HepG2 (cell line): ENCODE results near the gene GDF7. TPM values are rescaled to one million over a fixed set of nuclear protein-coding genes. Genes with fewer than 3 reads are reported as not detected.

Experiments
- BCLAF1 ChIP-seq: fragments of 450-650 bp; IDR thresholded peaks from 2 replicates; pipeline ENCODE4 v1.6.1; 2017; ENCODE audit warnings: mild to moderate bottlenecking
- DNMT1 ChIP-seq: sonication (generic); formaldehyde crosslinking; IDR thresholded peaks from 2 replicates; pipeline ENCODE4 v1.5.1; 2020; ENCODE audit warnings: mild to moderate bottlenecking, missing genetic modification reagents
- GLI4 ChIP-seq: sonication (generic); formaldehyde crosslinking; IDR thresholded peaks from 2 replicates; pipeline ENCODE4 v1.5.1; 2020; ENCODE audit warnings: missing genetic modification reagents, mild to moderate bottlenecking, moderate library complexity, borderline replicate concordance
- HMGXB3 ChIP-seq: sonication (generic); formaldehyde crosslinking; IDR thresholded peaks from 2 replicates; pipeline ENCODE4 v1.4.0; 2020; ENCODE audit warnings: missing genetic modification reagents, borderline replicate concordance
- HNRNPUL1 ChIP-seq: fragments of 200-400 bp; formaldehyde crosslinking; IDR thresholded peaks from 2 replicates; pipeline ENCODE4 v1.6.1; 2017; ENCODE audit warnings: low read depth, mild to moderate bottlenecking, low read length, moderate library complexity
- KLF15 ChIP-seq: sonication (generic); formaldehyde crosslinking; IDR thresholded peaks from 2 replicates; pipeline ENCODE4 v1.8.1; 2023; ENCODE audit warnings: borderline replicate concordance, mild to moderate bottlenecking, inconsistent platforms, missing genetic modification reagents, mixed read lengths
- PAX8 ChIP-seq: sonication (generic); formaldehyde crosslinking; IDR thresholded peaks from 2 replicates; pipeline ENCODE4 v1.8.0; 2022; ENCODE audit warnings: mild to moderate bottlenecking, missing genetic modification reagents, borderline replicate concordance
- PBX3 ChIP-seq: sonication (generic); formaldehyde crosslinking; IDR thresholded peaks from 2 replicates; pipeline ENCODE4 v1.8.1; 2023; ENCODE audit warnings: missing genetic modification reagents, inconsistent platforms, borderline replicate concordance
- PHF20 ChIP-seq: sonication (generic); formaldehyde crosslinking; IDR thresholded peaks from 2 replicates; pipeline ENCODE4 v1.5.0; 2020; ENCODE audit warnings: mild to moderate bottlenecking, missing genetic modification reagents
- RFX1 ChIP-seq: fragments of 450-650 bp; IDR thresholded peaks from 2 replicates; pipeline ENCODE4 v1.6.1; 2017
- SMARCC2 ChIP-seq: fragments of 450-650 bp; IDR thresholded peaks from 2 replicates; pipeline ENCODE4 v1.6.1; 2017; ENCODE audit warnings: antibody characterized with exemption, mild to moderate bottlenecking
- TERF1 ChIP-seq: sonication (generic); formaldehyde crosslinking; IDR thresholded peaks from 2 replicates; pipeline ENCODE4 v1.8.0; 2022; ENCODE audit warnings: mild to moderate bottlenecking, missing genetic modification reagents, moderate library complexity
- TOPORS ChIP-seq: sonication (generic); formaldehyde crosslinking; IDR thresholded peaks from 2 replicates; pipeline ENCODE4 v1.8.0; 2023; ENCODE audit warnings: mild to moderate bottlenecking, missing genetic modification reagents
- ZFP1 ChIP-seq: IDR thresholded peaks from 2 replicates; pipeline ENCODE4 v1.6.1; 2016
- ZFP41 ChIP-seq: sonication (generic); formaldehyde crosslinking; IDR thresholded peaks from 2 replicates; pipeline ENCODE4 v1.4.0; 2020; ENCODE audit warnings: mild to moderate bottlenecking, missing genetic modification reagents, borderline replicate concordance
- ZNF496 ChIP-seq: sonication (generic); formaldehyde crosslinking; IDR thresholded peaks from 2 replicates; pipeline ENCODE4 v1.8.1; 2023; ENCODE audit warnings: mild to moderate bottlenecking, moderate library complexity, missing genetic modification reagents; ENCODE audit not compliant: insufficient replicate concordance
- ZNF569 ChIP-seq: sonication (generic); formaldehyde crosslinking; IDR thresholded peaks from 2 replicates; pipeline ENCODE4 v1.5.0; 2020; ENCODE audit warnings: mild to moderate bottlenecking, missing genetic modification reagents, moderate library complexity, borderline replicate concordance
- ZNF75D ChIP-seq: sonication (generic); formaldehyde crosslinking; IDR thresholded peaks from 2 replicates; pipeline ENCODE4 v1.8.1; 2023; ENCODE audit warnings: missing genetic modification reagents, mild to moderate bottlenecking, borderline replicate concordance
- ZNF776 ChIP-seq: sonication (generic); formaldehyde crosslinking; IDR thresholded peaks from 2 replicates; pipeline ENCODE4 v1.4.0; 2020; ENCODE audit warnings: mild to moderate bottlenecking, missing genetic modification reagents
- polyA plus RNA-seq, 8 experiments: library from polyadenylated mRNA; depleted of rRNA in 3 of 8; stranded (reverse) in 7 of 8; unstranded in 1 of 8; fragments of >200 nt; fragmentation: Illumina TruSeq in 4 of 8; extraction: Trizol in 4 of 8; gene quantifications; 2 replicates each; pipeline versions ENCODE4 v1.2.1 to v1.2.3, GENCODE V29; 2011 to 2016; ENCODE audit warnings: low read depth in 4 of 8, missing spikeins in 1 of 8, mixed read lengths in 1 of 8; ENCODE audit not compliant: insufficient read depth in 1 of 8
- total RNA-seq, 5 experiments: library from RNA; depleted of rRNA; stranded (reverse); fragments of >200 nt; fragmentation: Illumina TruSeq; extraction: Trizol; gene quantifications; 2 replicates each; pipeline ENCODE4 v1.2.3, GENCODE V29; 2016; ENCODE audit warnings: low read depth in 1 of 5

GDF7 gene
- total and polyA plus RNA-seq, 2 of the 13 experiments (the other 11 are each of a cell fraction or from before 2014, with no cell fraction given), result 1.6 to 15.0 TPM

- 0 out of 2 replicates have a peak, but pooled peaks have one; percentile 81 for TF ChIP-seq TERF1 (CRISPR knock-in tag)
- no peak for TF ChIP-seq PBX3 (CRISPR knock-in tag)
- TF ChIP-seq TOPORS (CRISPR knock-in tag), result peak; percentile 84; the same call in 1 of the 2 replicates
- TF ChIP-seq BCLAF1, result no peak
- TF ChIP-seq ZNF75D (CRISPR knock-in tag), result no peak
- TF ChIP-seq RFX1, result no peak
- no peak for TF ChIP-seq ZNF496 (CRISPR knock-in tag)
- TF ChIP-seq ZNF776 (CRISPR knock-in tag), result peak; percentile 42
- TF ChIP-seq HMGXB3 (CRISPR knock-in tag), result no peak
- TF ChIP-seq ZNF569 (CRISPR knock-in tag), result no peak
- no peak for TF ChIP-seq HNRNPUL1
- no peak for TF ChIP-seq SMARCC2
- TF ChIP-seq PAX8 (CRISPR knock-in tag), result peak; percentile 49; the same call in 1 of the 2 replicates
- no peak for TF ChIP-seq GLI4 (CRISPR knock-in tag)
- no peak for TF ChIP-seq PHF20 (CRISPR knock-in tag)
- no peak for TF ChIP-seq ZFP1
- TF ChIP-seq KLF15 (CRISPR knock-in tag), result peak; percentile 57; the same call in 1 of the 2 replicates
- no peak for TF ChIP-seq DNMT1 (CRISPR knock-in tag)
- no peak for TF ChIP-seq ZFP41 (CRISPR knock-in tag)
Observed at GRCh38 chr2:20667531-20668401, 822 bp downstream of the GDF7 start (continued).
